Transverse colon (tissue), 4 donors: Measurements from ENCODE around the gene LSAMP. TPM values are rescaled to one million over a fixed set of nuclear protein-coding genes. Genes with fewer than 3 reads are reported as not detected.

Experiments
- DNase-seq: peaks from one replicate; pipeline ENCODE4 v3.0.0-alpha.2; 2019
- H3K27ac ChIP-seq, 4 donors: fragments of 200-600 bp; sonication (generic); 2 replicates each; pipeline ENCODE4 v1.5.1; 2016 to 2018; ENCODE audit warnings: inconsistent platforms in 4 of 4
- H3K27me3 ChIP-seq: fragments of 200-600 bp; sonication (generic); 2 replicates; pipeline ENCODE4 v1.5.1; 2017; ENCODE audit warnings: inconsistent platforms
- H3K36me3 ChIP-seq, 4 donors: fragments of 200-600 bp; sonication (generic); 2 replicates each; pipeline ENCODE4 v1.5.1; 2017 to 2019; ENCODE audit warnings: inconsistent platforms in 4 of 4
- H3K4me1 ChIP-seq, 4 donors: fragments of 200-600 bp; sonication (generic); 2 replicates each; pipeline ENCODE4 v1.5.1; 2017 to 2020; ENCODE audit warnings: inconsistent platforms in 4 of 4
- H3K4me3 ChIP-seq, 4 donors: fragments of 200-600 bp; sonication (generic); 1 replicate in 1 of 4; 2 replicates in 3 of 4; pipeline versions ENCODE4 v1.5.1 to v1.6.1; 2017 to 2019; ENCODE audit warnings: inconsistent platforms in 4 of 4
- H3K9me3 ChIP-seq, 2 donors: fragments of 200-600 bp; sonication (generic); 2 replicates each; pipeline ENCODE4 v1.5.1; 2017 to 2019; ENCODE audit warnings: inconsistent platforms in 2 of 2
- CTCF ChIP-seq, 5 experiments: fragments of 200-600 bp in 3 of 5; fragments of 450-650 bp in 2 of 5; sonication (generic) in 3 of 5; IDR thresholded peaks; 1 replicate in 2 of 5; 2 replicates in 3 of 5; pipeline ENCODE4 v1.5.1; 2016 to 2017; ENCODE audit warnings: antibody characterized with exemption in 5 of 5, inconsistent platforms in 3 of 5, mild to moderate bottlenecking in 2 of 5, moderate library complexity in 1 of 5
- EP300 ChIP-seq: sonication (generic); formaldehyde crosslinking; IDR thresholded peaks from one replicate; pipeline ENCODE4 v1.6.1; 2017; ENCODE audit warnings: antibody characterized with exemption, low read depth
- POLR2A ChIP-seq: fragments of 450-650 bp; IDR thresholded peaks from one replicate; pipeline ENCODE4 v1.6.1; 2016; ENCODE audit warnings: antibody characterized with exemption, mild to moderate bottlenecking, moderate library complexity
- POLR2AphosphoS5 ChIP-seq, 3 donors: sonication (generic); formaldehyde crosslinking; IDR thresholded peaks; one replicate each; pipeline ENCODE4 v1.6.1; 2016; ENCODE audit warnings: antibody characterized with exemption in 3 of 3
- WGBS, 2 donors: methylation state at CpG; one replicate each; pipeline ENCODE4 v1.1.5; 2018; ENCODE audit warnings: low coverage in 1 of 2; 5-methylcytosine and 5-hydroxymethylcytosine counted together
- in situ Hi-C, 4 donors: fragments of 200-750 bp; cut with MboI; loops; one replicate each; pipeline versions ENCODE4 v1.15.0 to v1.15.1; 2017; ENCODE audit warnings: low sequenced_read_pairs in 3 of 4, low pct_ligation_motif_present in 1 of 4, low pct_unique_long_range_greater_than_20kb in 1 of 4
- intact Hi-C: fragments of 100-400 bp; cut with DNase I; formaldehyde crosslinking; loops from one replicate; pipeline ENCODE4 v1.15.1; 2023; ENCODE audit warnings: low total_unique reads
- total RNA-seq, 4 donors: library from RNA; depleted of rRNA; stranded (reverse); fragments of >200 nt; gene quantifications; one replicate each; pipeline ENCODE4 v1.1.0, GENCODE V29; 2016

The LSAMP gene
- total RNA-seq, 4 donors from 2014 or later: 3.4 to 8.2 (median 5.4) TPM

DNA sequence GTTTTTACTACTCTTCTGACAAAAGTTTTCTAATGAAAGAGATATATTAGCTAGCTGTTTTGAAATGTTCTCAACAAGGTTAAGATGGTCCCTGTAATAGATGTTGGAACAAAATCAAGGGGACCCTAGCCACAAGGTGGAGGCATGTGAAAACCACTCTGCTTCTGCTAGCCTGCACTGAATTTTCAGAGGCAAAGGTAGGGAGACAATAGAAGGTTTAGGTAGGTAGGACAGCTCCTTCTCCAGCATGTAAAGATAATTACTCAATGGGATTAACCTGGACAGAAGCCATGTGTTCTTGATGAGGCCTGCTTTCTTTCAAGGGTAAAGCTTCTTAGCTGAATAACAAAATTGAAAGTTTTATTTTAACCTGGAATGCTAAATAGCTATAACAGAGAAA, 333.5 kb downstream of the LSAMP start:
- no peaks in the 10 kb centered on the region for H3K9me3 ChIP-seq
- no peak for DNase-seq
- intact Hi-C loops (no loop called here), in situ Hi-C loops (no loop called here)
- no peak overlapping the region for H3K4me3 ChIP-seq
- no peak overlapping the region for H3K27ac ChIP-seq
- no peaks in the 10 kb centered on the region for H3K36me3 ChIP-seq
- H3K4me1 ChIP-seq: no peaks in the 10 kb centered on the region
- no peaks in the 10 kb centered on the region for H3K27me3 ChIP-seq
- TF ChIP-seq EP300 (no peak), POLR2AphosphoS5 (IDR thresholded peaks at IDR 0.05) (no peak), POLR2A (no peak), CTCF (IDR thresholded peaks at IDR 0.05) (no peak)

GRCh38 chr3:116103868-116104530, 341.3 kb downstream of the LSAMP start:
- Histone ChIP-seq H3K4me1 (no peaks in the 10 kb centered on the region), H3K4me3 (no peak overlapping the region), H3K36me3 (no peaks in the 10 kb centered on the region), H3K27me3 (no peaks in the 10 kb centered on the region), H3K9me3 (no peaks in the 10 kb centered on the region), H3K27ac (no peak overlapping the region)
- intact Hi-C loops: loop anchor here (10.0 kb wide), 1 partner anchor 1871 kb away; no protein-coding TSS in a partner anchor
- TF ChIP-seq EP300 (no peak), CTCF (IDR thresholded peaks at IDR 0.05) (no peak), POLR2AphosphoS5 (IDR thresholded peaks at IDR 0.05) (no peak), POLR2A (no peak)
- DNase-seq: no peak
- WGBS, 2 donors: 70 to 75% methylated on average over 4 of the region's 4 CpGs
- in situ Hi-C loops: no loop called here

- Histone ChIP-seq H3K4me3 (no peak overlapping the region), H3K36me3 (no peaks in the 10 kb centered on the region), H3K4me1 (no peaks in the 10 kb centered on the region), H3K9me3 (no peaks in the 10 kb centered on the region), H3K27me3 (no peaks in the 10 kb centered on the region), H3K27ac (no peak overlapping the region)
- TF ChIP-seq EP300 (no peak), POLR2AphosphoS5 (IDR thresholded peaks at IDR 0.05) (no peak), POLR2A (no peak), CTCF (IDR thresholded peaks at IDR 0.05) (no peak)
- no peak for DNase-seq
- intact Hi-C loops: loop anchor here (10.0 kb wide), 1 partner anchor 1873 kb away; no protein-coding TSS in a partner anchor
- in situ Hi-C loops: no loop called here
These were observed 343.2 kb downstream of the LSAMP start for GRCh38 chr3:116102037-116102436.

DNA sequence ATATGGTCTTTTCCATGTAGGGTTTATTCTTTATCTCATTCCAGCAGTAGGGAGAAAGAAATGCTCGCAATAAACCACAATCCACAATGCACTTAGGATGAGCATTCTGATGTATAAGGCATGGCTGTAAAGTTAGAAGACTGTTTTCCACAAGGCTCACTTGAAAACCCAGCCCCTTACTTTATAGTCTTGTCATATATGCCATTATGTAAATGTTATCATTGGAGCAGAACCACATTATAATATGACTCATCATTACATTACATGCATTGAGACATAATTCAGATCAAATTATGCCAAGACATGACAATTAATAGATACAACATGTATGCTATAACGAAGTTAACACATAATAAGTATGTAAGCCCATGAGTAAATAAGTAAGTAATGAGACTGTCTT, 348.1 kb downstream of the LSAMP start:
- no peaks in the 10 kb centered on the region for H3K36me3 ChIP-seq
- 72 to 79% methylated on average over 2 of the region's 2 CpGs for WGBS, 2 donors
- TF ChIP-seq POLR2A (no peak), CTCF (IDR thresholded peaks at IDR 0.05) (no peak), POLR2AphosphoS5 (IDR thresholded peaks at IDR 0.05) (no peak)
- H3K9me3 ChIP-seq: no peaks in the 10 kb centered on the region
- no peaks in the 10 kb centered on the region for H3K27me3 ChIP-seq
- in situ Hi-C loops: no loop called here
- no peak overlapping the region for H3K4me3 ChIP-seq
- intact Hi-C loops: no loop called here
- no peak overlapping the region for H3K27ac ChIP-seq
- no peak for DNase-seq
- H3K4me1 ChIP-seq: no peaks in the 10 kb centered on the region
